ENCODE measurements around the gene SAMM50.

SAMM50 gene

GRCh38 chr22:44023404-44024287, 68.4 kb downstream of the SAMM50 start:
- TF ChIP-seq CTCF (IDR thresholded peaks at IDR 0.05): no peak

DNA sequence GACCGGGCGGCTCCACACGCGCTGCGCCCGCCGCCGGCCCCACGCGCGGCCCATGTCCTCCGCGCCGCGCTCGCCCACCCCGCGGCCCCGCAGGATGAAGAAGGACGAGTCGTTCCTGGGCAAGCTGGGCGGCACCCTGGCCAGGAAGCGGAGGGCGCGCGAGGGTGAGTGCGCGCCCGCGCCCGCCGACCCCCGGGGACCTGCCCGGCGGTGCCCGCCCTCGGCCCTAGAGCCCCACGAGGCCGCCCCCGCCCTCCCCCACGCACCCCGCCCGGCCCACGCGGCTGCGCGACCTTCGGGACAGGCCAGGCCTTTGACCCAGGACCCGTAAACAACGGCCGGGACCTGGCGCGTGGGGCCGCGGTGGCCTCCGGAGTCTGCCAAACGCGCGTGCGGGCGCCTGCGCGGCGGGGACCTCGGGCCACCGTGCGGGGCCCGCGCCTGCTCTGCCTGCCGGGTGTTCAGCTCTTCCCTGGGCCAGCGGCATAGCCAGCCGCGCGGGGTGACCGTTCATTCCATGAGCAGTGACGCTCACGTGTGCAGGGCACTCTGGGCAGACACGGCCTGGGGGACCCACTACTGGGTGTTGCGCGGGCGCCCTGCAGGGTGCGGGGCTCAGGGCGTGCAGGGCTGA, 69.2 kb downstream of the SAMM50 start, which contains the start of gene PARVB:
Gene PARVB (plus strand): TSS at position 15 of the 634 bp plus-strand sequence. CDS start 38 bp downstream, at position 53.
- no peak for TF ChIP-seq CTCF (IDR thresholded peaks at IDR 0.05)

GRCh38 chr22:44025171-44026065, 70.2 kb downstream of the SAMM50 start:
- no peak for TF ChIP-seq CTCF (IDR thresholded peaks at IDR 0.05)

DNA sequence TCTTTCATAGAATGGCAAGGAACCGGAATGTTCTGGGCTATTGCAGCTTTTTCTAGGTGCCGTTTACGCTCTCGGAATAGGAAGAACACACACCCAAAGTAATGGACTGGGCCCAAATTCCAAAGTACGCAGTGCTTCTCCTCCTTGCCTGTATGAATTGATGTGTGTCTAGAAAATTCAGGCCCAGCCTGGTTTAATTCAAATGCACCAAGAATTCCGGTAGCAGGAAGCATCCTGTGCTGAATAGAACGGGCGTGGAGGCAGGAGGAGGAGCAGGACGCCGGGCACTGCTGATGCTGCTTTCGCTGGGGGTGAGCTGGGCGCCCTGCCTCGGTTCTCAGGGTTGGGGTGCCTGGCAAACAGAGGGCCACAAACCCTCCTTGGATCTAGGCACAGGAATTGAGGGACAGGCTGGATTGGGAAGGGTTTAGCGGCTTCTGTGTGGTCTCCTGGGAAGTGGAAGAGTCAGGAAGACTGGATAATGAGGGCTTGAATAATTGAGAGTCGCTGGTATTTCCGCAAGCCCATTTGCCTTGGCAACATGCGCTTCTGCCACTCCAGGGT, 70.9 kb downstream of the SAMM50 start:
- no peak for TF ChIP-seq CTCF (IDR thresholded peaks at IDR 0.05)

DNA sequence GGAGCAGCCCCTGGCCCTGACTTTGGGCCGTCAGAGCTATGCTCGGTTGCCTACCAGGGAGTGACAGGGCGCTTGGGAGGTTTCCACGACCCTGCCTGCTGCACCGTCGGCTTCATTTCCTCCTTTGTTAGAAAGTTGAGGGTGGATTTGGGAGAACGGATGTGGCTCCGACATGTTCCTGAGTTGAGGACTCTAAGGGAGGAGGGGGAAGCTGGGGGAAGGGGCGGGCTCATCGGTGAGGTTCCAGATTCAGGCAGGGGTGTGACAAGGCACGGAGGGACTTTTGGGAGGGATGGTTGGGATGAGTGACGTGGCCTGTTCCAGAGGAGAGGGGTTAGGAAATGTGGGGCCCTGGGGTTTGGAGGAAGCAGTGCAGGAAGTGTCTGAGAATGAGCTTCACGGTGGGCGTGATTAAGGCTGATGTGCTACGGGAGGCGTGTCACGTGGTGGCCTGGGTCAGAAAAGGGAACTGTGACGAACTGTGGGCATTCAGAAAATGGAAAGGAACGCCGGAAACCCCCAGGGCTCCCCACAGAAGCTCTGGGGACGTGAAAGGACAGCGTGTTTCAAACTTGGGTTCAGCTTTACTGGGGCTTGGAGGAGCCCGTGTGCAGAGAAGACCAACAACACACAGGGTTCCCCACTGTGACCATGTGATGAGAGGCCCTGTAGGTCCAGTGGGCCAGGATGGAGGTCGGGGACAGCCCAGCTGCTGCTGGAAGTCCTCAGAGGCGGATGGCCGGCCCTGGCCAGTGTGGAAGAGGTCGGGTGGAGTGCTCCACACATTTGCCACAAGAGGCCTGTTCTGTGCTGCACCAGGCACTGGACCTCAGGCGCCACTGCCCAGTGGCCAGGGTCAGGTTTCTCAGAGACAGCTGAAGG, 71.6 kb downstream of the SAMM50 start:
- no peak for TF ChIP-seq CTCF (IDR thresholded peaks at IDR 0.05)

DNA sequence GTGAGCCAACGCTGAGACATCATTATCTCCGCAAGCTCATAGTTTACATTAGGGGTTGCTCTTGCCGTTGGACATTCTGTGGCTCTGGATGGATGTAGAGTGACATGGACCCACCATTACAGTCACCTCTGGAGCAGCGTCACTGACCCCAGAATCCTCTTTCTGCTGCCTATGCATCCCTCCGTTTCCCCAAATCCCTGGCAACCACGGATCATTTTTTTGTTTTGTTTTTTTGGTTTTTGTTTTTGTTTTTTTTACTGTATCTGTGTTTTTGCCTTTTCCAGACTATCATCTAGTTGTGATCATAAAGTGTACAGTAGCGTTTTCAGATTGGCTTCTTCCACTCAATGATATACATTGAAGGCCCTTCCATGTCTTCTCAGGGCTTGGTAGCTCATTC, 72.8 kb downstream of the SAMM50 start:
- no peak for TF ChIP-seq CTCF (IDR thresholded peaks at IDR 0.05)
